Measurements from ENCODE around the gene M1AP. TPM values are rescaled to one million over a fixed set of nuclear protein-coding genes. Genes with fewer than 3 reads are reported as not detected.

M1AP gene
- polyA plus RNA-seq, 1 experiment = 0.33 TPM

GRCh38 chr2:74693213-74693612 is 45.1 kb upstream of the M1AP start:
- no peak for TF ChIP-seq CTCF (IDR thresholded peaks at IDR 0.05; ENCODE audit: insufficient read depth, low read depth, low read length)
- peaks cover 4% of the 10 kb centered on the region for H3K27me3 ChIP-seq (ENCODE audit: control insufficient read depth, insufficient read depth, low read length)
- no peaks in the 10 kb centered on the region for H3K36me3 ChIP-seq (ENCODE audit: control insufficient read depth, insufficient read depth, low read length)
- H3K4me3 ChIP-seq (ENCODE audit: low read depth, low read length) = no peak overlapping the region
- no peak for DNase-seq (ENCODE audit: low read depth)
- CTCF ChIA-PET = interaction anchor here (3.0 kb wide), 2 partner anchors 9 to 183 kb away, joined by 26 to 57 read pairs; no protein-coding TSS in a partner anchor
- POLR2A ChIA-PET = no interaction called here

GRCh38 chr2:74691929-74692328 is 43.8 kb upstream of the M1AP start:
- DNase-seq (ENCODE audit: low read depth) = no peak
- POLR2A ChIA-PET = no interaction called here
- CTCF ChIA-PET = interaction anchor here (0.7 to 3.0 kb wide), 13 partner anchors 11 to 508 kb away, joined by 3 to 57 read pairs (median 6); partner anchors contain the start of gene TACR1
- H3K27me3 ChIP-seq (ENCODE audit: control insufficient read depth, insufficient read depth, low read length) = peaks cover 4% of the 10 kb centered on the region
- TF ChIP-seq CTCF (IDR thresholded peaks at IDR 0.05; ENCODE audit: insufficient read depth, low read depth, low read length) = no peak
- no peaks in the 10 kb centered on the region for H3K36me3 ChIP-seq (ENCODE audit: control insufficient read depth, insufficient read depth, low read length)
- H3K4me3 ChIP-seq (ENCODE audit: low read depth, low read length) = no peak overlapping the region

GRCh38 chr2:74690571-74690970 is 42.4 kb upstream of the M1AP start:
- POLR2A ChIA-PET = no interaction called here
- Histone ChIP-seq H3K4me3 (ENCODE audit: low read depth, low read length) (no peak overlapping the region), H3K27me3 (ENCODE audit: control insufficient read depth, insufficient read depth, low read length) (peaks cover 4% of the 10 kb centered on the region), H3K36me3 (ENCODE audit: control insufficient read depth, insufficient read depth, low read length) (no peaks in the 10 kb centered on the region)
- DNase-seq (ENCODE audit: low read depth) = peak; percentile 13
- peak; percentile 77 for TF ChIP-seq CTCF (IDR thresholded peaks at IDR 0.05; ENCODE audit: insufficient read depth, low read depth, low read length)
- CTCF ChIA-PET = interaction anchor here (0.6 to 3.0 kb wide), 25 partner anchors 8 to 770 kb away, joined by 3 to 57 read pairs (median 4); partner anchors contain the start of gene TACR1

- Histone ChIP-seq H3K4me3 (ENCODE audit: low read depth, low read length) (no peak overlapping the region), H3K36me3 (ENCODE audit: control insufficient read depth, insufficient read depth, low read length) (no peaks in the 10 kb centered on the region), H3K27me3 (ENCODE audit: control insufficient read depth, insufficient read depth, low read length) (peaks cover 1% of the 10 kb centered on the region; the same call in 1 of the 2 replicates)
- TF ChIP-seq CTCF (IDR thresholded peaks at IDR 0.05; ENCODE audit: insufficient read depth, low read depth, low read length) = no peak
- CTCF ChIA-PET = interaction anchor here (0.6 to 2.5 kb wide), 6 partner anchors 114 to 710 kb away, joined by 3 to 16 read pairs (median 3); no protein-coding TSS in a partner anchor
- DNase-seq (ENCODE audit: low read depth) = no peak
- POLR2A ChIA-PET = no interaction called here
These were observed 41.5 kb upstream of the M1AP start for GRCh38 chr2:74689671-74690070.

GRCh38 chr2:74688881-74689280 is 40.8 kb upstream of the M1AP start:
- POLR2A ChIA-PET = no interaction called here
- TF ChIP-seq CTCF (IDR thresholded peaks at IDR 0.05; ENCODE audit: insufficient read depth, low read depth, low read length) = no peak
- Histone ChIP-seq H3K27me3 (ENCODE audit: control insufficient read depth, insufficient read depth, low read length) (peaks cover 1% of the 10 kb centered on the region; the same call in 1 of the 2 replicates), H3K4me3 (ENCODE audit: low read depth, low read length) (no peak overlapping the region), H3K36me3 (ENCODE audit: control insufficient read depth, insufficient read depth, low read length) (no peaks in the 10 kb centered on the region)
- CTCF ChIA-PET = interaction anchor here (0.6 to 2.5 kb wide), 8 partner anchors 25 to 711 kb away, joined by 3 to 17 read pairs (median 4); no protein-coding TSS in a partner anchor
- no peak for DNase-seq (ENCODE audit: low read depth)
